ENCODE data around the gene CECR2. TPM values are rescaled to one million over a fixed set of nuclear protein-coding genes. Genes with fewer than 3 reads are reported as not detected.

The CECR2 gene
- total and polyA plus RNA-seq, 2 of the 8 experiments (the other 6 are each of a cell fraction or from before 2014, with no cell fraction given), result 18.3 to 123 TPM

GRCh38 chr22:17540481-17540880 is 171.2 kb downstream of the CECR2 start:
- H3K36me3 ChIP-seq (ENCODE audit: control insufficient read depth in 2 of 4, insufficient read depth in 4 of 4, low read length in 3 of 4), result peaks cover 29 to 76% (median 46%) of the 10 kb centered on the region in 4 experiments
- H3K23ac ChIP-seq (ENCODE audit: insufficient read length), result no peak overlapping the region
- peaks cover 0 to 2% of the 10 kb centered on the region in 2 experiments for H4K20me1 ChIP-seq (replicated peaks in 1 of 2; ENCODE audit: control insufficient read depth in 1 of 2, insufficient read depth in 2 of 2, low read length in 2 of 2)
- H2BK12ac ChIP-seq (ENCODE audit: low read depth, low read length), result no peak overlapping the region
- no peak overlapping the region for H2BK15ac ChIP-seq (ENCODE audit: low read length)
- WGBS, 2 experiments (ENCODE audit: extremely low coverage in 1 of 2, insufficient coverage in 1 of 2, insufficient read length in 1 of 2, insufficient replicate concordance in 2 of 2, low coverage in 1 of 2, low lambda C conversion rate in 2 of 2, missing lambda C conversion rate in 1 of 2), result 90 to 100% methylated on average over 3 to 15 of the region's 15 CpGs
- no peak overlapping the region for H3K18ac ChIP-seq (ENCODE audit: extremely low read depth, low read length)
- peaks cover 0 to 7% (median 4%) of the 10 kb centered on the region in 4 experiments; a peak in 3 of 7 replicates for H3K4me1 ChIP-seq (replicated peaks in 1 of 4; ENCODE audit: control insufficient read depth in 3 of 4, insufficient read depth in 4 of 4, low read length in 3 of 4)
- no peaks in the 10 kb centered on the region; the same call in 1 of the 2 replicates for H3K79me1 ChIP-seq (ENCODE audit: low read depth, low read length)
- POLR2A ChIA-PET (ENCODE audit: partially characterized antibody), result interaction anchor here (0.6 kb wide), 1 partner anchor 290 kb away, joined by 3 read pairs; no protein-coding TSS in a partner anchor
- H3K4me3 ChIP-seq (ENCODE audit: extremely low read depth in 1 of 4, insufficient read depth in 2 of 4, low read depth in 3 of 4, low read length in 4 of 4), result no peak overlapping the region
- no peak overlapping the region for H3K4ac ChIP-seq (replicated peaks; ENCODE audit: insufficient read length, low read depth, low read length)
- no peak overlapping the region for H4K91ac ChIP-seq (replicated peaks; ENCODE audit: insufficient read length, low read length)
- FAIRE-seq (no peak), DNase-seq (ENCODE audit: low read depth in 1 of 2, low spot score in 2 of 2) (peak in 1 of 2 experiments; percentile 82)
- no peaks in the 10 kb centered on the region for H3K9me3 ChIP-seq (ENCODE audit: insufficient read depth in 2 of 2, low read depth in 1 of 2, low read length in 1 of 2)
- H3K14ac ChIP-seq (ENCODE audit: insufficient read length), result no peak overlapping the region
- H3K27me3 ChIP-seq (replicated peaks in 1 of 4; ENCODE audit: control insufficient read depth in 3 of 4, extremely low read depth in 1 of 4, insufficient read depth in 3 of 4, low read length in 3 of 4), result no peaks in the 10 kb centered on the region
- no peak overlapping the region for H3K4me2 ChIP-seq (ENCODE audit: insufficient read depth in 1 of 2, low read depth in 2 of 2, low read length in 2 of 2)
- no peak overlapping the region for H3K56ac ChIP-seq (replicated peaks; ENCODE audit: insufficient read length, low read depth, low read length)
- H2BK20ac ChIP-seq (ENCODE audit: low read length), result no peak overlapping the region
- H2BK5ac ChIP-seq (ENCODE audit: low read depth, low read length), result no peak overlapping the region
- no peak overlapping the region for H4K8ac ChIP-seq (ENCODE audit: extremely low read depth, insufficient read depth, low read length)
- peaks cover 0 to 5% of the 10 kb centered on the region in 2 experiments; a peak in 1 of 4 replicates for H3K79me2 ChIP-seq (ENCODE audit: control insufficient read depth in 1 of 2, insufficient read depth in 2 of 2, low read length in 2 of 2)
- H2AK5ac ChIP-seq (ENCODE audit: low read depth, low read length), result no peak overlapping the region
- H3K27ac ChIP-seq (ENCODE audit: low read depth, low read length), result no peak overlapping the region
- H3K9ac ChIP-seq (replicated peaks in 1 of 4; ENCODE audit: extremely low read depth in 1 of 4, low read depth in 3 of 4, low read length in 3 of 4), result no peak overlapping the region
- H4K5ac ChIP-seq (ENCODE audit: insufficient read length, low read depth, low read length), result no peak overlapping the region
- H2BK120ac ChIP-seq (replicated peaks; ENCODE audit: low read depth, low read length), result no peak overlapping the region
- TF ChIP-seq CBX8 (IDR thresholded peaks at IDR 0.05; ENCODE audit: borderline replicate concordance, low read depth, low read length) (no peak), BCL11A (IDR thresholded peaks at IDR 0.05; ENCODE audit: low read depth in 2 of 2, low read length in 2 of 2) (no peak), RAD21 (IDR thresholded peaks at IDR 0.05 in 1 of 2, conservative IDR thresholded peaks at IDR 0.05 in 1 of 2; ENCODE audit: low read depth in 2 of 2, low read length in 2 of 2) (peak; percentile 59), YY1 (IDR thresholded peaks at IDR 0.05; ENCODE audit: low read depth, low read length) (peak; percentile 71), KDM1A (IDR thresholded peaks at IDR 0.05; ENCODE audit: borderline replicate concordance, low read length) (peak; percentile 24; the same call in 1 of the 2 replicates), SUZ12 (IDR thresholded peaks at IDR 0.05; ENCODE audit: low read length) (no peak), CTCF (IDR thresholded peaks at IDR 0.05; ENCODE audit: control extremely low read depth in 1 of 3, insufficient read depth in 1 of 3, low read depth in 1 of 3, low read length in 3 of 3) (peak; percentile 66 to 75 (median 71)), RXRA (IDR thresholded peaks at IDR 0.05; ENCODE audit: insufficient read depth, low read depth, low read length) (no peak)
- no peak overlapping the region for H2AFZ ChIP-seq (ENCODE audit: low read length)
- CTCF ChIA-PET (ENCODE audit: partially characterized antibody), result interaction anchor here (1.0 kb wide), 1 partner anchor 22 kb away, joined by 6 read pairs; the partner anchor contains the start of gene SLC25A18
- H3K23me2 ChIP-seq (ENCODE audit: low read depth, low read length), result no peaks in the 10 kb centered on the region; the same call in 1 of the 2 replicates
